Neutrophil (primary cell): ENCODE results near the gene SHH.

Experiments used
- H3K27ac ChIP-seq: fragments of 200-600 bp; sonication (generic); 2 replicates; pipeline ENCODE4 v1.5.1; 2016; ENCODE audit warnings: mild to moderate bottlenecking, moderate library complexity
- H3K27me3 ChIP-seq: fragments of 200-600 bp; sonication (generic); 2 replicates; pipeline ENCODE4 v1.6.0; 2016; ENCODE audit warnings: mild to moderate bottlenecking
- H3K36me3 ChIP-seq: fragments of 200-600 bp; sonication (generic); 2 replicates; pipeline ENCODE4 v1.5.1; 2017
- H3K4me1 ChIP-seq, 2 experiments: fragments of 200-600 bp in 1 of 2; sonication (generic) in 1 of 2; 1 replicate in 1 of 2; 2 replicates in 1 of 2; pipeline versions ENCODE4 v1.5.1 to v1.6.1; 2013 to 2016; ENCODE audit warnings: low read depth in 1 of 2, low read length in 1 of 2, mild to moderate bottlenecking in 1 of 2, moderate library complexity in 1 of 2; ENCODE audit not compliant: control insufficient read depth in 1 of 2, insufficient read depth in 1 of 2
- H3K4me3 ChIP-seq, 2 experiments: fragments of 200-600 bp in 1 of 2; sonication (generic) in 1 of 2; 1 replicate in 1 of 2; 2 replicates in 1 of 2; pipeline ENCODE4 v1.5.1; 2013 to 2016; ENCODE audit warnings: low read depth in 1 of 2, low read length in 1 of 2, mild to moderate bottlenecking in 1 of 2, moderate library complexity in 1 of 2
- H3K9me3 ChIP-seq: fragments of 200-600 bp; sonication (generic); 2 replicates; pipeline ENCODE4 v1.5.1; 2016
- TF ChIP-seq, protein P1 (sequence below): fragments of 200-600 bp; sonication (generic); IDR thresholded peaks from 2 replicates; pipeline ENCODE4 v1.5.1; 2016; ENCODE audit warnings: antibody characterized with exemption

The SHH gene

DNA sequence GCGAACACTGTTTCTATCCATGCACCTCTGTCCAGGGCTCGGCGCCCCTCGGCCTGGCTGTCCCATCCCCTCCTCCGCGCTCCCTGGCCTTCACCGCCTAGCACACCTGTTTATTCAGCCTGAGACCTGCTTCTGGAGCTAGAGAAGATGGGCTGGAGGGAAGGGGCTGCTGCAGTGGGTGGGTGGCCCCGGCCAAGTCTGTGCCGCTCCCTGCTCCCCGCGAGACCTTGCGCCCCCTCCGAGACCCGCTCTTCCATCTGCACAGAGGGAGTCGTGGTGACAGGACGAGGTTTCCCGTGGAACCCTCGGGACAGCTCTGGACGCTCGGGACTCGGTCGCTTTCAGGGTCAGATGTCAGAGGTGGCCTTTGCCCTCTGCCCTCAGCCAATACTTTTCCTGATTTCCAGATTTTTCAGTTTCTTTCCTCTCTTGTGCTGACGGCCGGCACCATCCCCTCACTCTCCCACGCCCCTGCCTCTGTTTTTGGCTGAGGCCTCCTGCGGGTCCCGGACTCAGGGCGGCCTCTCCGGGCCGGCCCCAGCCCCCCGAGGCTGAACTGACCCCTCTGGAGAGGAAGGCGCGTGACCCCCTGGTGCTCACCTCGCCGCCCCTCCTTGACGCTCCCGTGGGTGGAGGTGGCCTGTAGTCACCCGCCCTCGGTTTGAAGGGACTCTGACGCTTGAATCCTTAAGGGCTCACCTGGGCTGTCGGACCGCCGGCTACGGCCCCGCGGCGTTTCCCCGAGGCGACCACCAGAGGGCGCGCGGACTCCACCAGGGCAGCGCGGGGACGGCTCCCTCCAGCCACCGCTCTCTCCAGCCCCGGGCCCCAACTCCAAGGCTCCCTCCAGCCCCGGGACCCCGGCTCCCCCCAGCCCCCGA is 15.6 kb downstream of the SHH start:
- H3K4me3 ChIP-seq: no peak overlapping the region
- H3K27ac ChIP-seq: no peak overlapping the region
- H3K36me3 ChIP-seq: no peaks in the 10 kb centered on the region
- peaks cover 0 to 5% of the 10 kb centered on the region in 2 experiments for H3K4me1 ChIP-seq
- peaks cover 77% of the 10 kb centered on the region for H3K27me3 ChIP-seq
- H3K9me3 ChIP-seq: no peaks in the 10 kb centered on the region
- TF ChIP-seq, protein P1, sequence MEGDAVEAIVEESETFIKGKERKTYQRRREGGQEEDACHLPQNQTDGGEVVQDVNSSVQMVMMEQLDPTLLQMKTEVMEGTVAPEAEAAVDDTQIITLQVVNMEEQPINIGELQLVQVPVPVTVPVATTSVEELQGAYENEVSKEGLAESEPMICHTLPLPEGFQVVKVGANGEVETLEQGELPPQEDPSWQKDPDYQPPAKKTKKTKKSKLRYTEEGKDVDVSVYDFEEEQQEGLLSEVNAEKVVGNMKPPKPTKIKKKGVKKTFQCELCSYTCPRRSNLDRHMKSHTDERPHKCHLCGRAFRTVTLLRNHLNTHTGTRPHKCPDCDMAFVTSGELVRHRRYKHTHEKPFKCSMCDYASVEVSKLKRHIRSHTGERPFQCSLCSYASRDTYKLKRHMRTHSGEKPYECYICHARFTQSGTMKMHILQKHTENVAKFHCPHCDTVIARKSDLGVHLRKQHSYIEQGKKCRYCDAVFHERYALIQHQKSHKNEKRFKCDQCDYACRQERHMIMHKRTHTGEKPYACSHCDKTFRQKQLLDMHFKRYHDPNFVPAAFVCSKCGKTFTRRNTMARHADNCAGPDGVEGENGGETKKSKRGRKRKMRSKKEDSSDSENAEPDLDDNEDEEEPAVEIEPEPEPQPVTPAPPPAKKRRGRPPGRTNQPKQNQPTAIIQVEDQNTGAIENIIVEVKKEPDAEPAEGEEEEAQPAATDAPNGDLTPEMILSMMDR: peak; percentile 79

DNA sequence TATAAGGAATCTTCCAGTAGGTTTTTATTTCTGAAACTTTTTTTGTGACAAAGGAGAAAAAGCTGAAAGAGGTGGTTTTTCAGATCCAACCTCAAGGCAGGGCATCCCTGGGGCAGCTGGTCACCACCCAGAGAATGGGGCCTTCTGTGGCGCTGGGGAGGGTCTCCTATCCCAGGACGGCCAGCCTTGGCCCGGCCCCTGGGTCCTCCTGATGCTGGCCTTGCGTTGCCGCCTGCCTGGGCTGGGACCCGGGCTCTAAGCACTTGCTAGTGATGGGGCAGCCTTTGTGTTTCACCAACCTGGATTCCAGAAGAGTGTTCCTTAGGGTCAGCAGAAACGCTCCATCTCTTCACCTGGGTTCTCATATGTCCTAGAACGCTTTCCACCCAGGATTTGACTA is 16.3 kb downstream of the SHH start:
- no peaks in the 10 kb centered on the region for H3K36me3 ChIP-seq
- H3K9me3 ChIP-seq: no peaks in the 10 kb centered on the region
- TF ChIP-seq, protein P1: no peak
- H3K4me3 ChIP-seq: no peak overlapping the region
- H3K27me3 ChIP-seq: peaks cover 77% of the 10 kb centered on the region
- H3K27ac ChIP-seq: no peak overlapping the region
- peaks cover 0 to 5% of the 10 kb centered on the region in 2 experiments for H3K4me1 ChIP-seq

DNA sequence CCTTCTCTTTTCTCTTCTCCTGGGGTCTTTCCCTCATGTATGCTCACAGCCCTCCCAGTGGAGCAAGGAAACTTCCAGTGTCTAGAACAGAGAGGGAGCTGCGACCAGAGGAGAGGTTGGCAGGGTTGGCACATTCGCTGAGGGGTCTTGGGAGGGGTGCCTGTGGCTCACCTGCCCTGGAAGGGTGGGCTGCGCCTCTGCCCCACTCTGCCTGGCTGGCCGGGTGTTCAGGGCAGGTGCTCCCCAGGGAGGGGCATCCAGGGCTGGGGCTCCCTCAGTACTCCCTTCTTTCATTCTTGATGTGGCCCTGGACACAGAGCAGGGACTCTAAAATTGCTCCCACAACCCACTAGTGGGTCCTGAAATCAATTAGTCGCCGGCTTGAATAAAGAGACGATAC is 16.9 kb downstream of the SHH start:
- Histone ChIP-seq H3K9me3 (no peaks in the 10 kb centered on the region), H3K27ac (no peak overlapping the region), H3K27me3 (peaks cover 77% of the 10 kb centered on the region), H3K4me3 (no peak overlapping the region), H3K4me1 (peaks cover 0 to 5% of the 10 kb centered on the region in 2 experiments), H3K36me3 (no peaks in the 10 kb centered on the region)
- TF ChIP-seq, protein P1: no peak

DNA sequence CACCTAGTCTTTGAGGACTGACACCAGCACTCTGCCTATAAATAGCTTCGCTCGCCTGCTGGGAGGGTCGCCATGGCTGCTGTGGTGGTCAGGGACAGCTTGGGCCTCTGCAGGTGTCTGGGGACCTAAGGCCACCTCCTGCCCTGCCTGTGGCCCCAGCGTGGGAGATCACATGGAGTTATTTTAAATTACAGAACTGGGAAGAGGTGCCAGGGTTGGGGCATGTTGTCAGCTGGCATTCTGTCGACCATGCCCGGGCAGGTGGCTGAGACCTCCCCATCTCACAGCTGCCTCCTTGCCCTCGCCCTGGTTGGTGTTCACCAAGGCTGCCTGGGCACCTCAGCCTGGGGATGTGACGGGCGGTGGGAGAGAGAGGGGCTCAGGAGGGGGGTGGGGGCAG is 18.1 kb downstream of the SHH start:
- Histone ChIP-seq H3K4me3 (no peak overlapping the region), H3K4me1 (peaks cover 0 to 5% of the 10 kb centered on the region in 2 experiments), H3K27me3 (peaks cover 76% of the 10 kb centered on the region), H3K9me3 (no peaks in the 10 kb centered on the region), H3K36me3 (no peaks in the 10 kb centered on the region), H3K27ac (no peak overlapping the region)
- TF ChIP-seq, protein P1: no peak

DNA sequence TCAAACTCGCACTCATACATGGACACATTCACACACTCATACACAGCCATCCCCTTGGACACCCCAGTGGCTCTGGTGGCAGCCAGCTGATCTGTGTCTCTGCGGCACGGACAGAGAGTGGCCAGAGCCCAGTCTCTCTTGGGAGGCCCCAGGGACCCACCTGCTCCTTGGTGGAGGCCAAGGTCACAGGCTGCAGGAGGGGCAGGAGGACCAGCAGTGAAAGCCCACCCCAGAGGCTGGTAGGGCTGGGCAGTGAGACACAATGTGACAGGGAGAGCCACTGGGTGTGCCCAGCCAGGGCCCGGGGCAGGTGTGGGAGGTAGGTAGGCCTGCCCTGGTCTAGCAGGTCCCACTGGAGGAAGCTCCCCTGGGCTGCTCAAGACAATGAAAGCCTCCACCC is 18.5 kb downstream of the SHH start:
- Histone ChIP-seq H3K4me1 (peaks cover 0 to 5% of the 10 kb centered on the region in 2 experiments), H3K27ac (no peak overlapping the region), H3K36me3 (no peaks in the 10 kb centered on the region), H3K4me3 (no peak overlapping the region), H3K9me3 (no peaks in the 10 kb centered on the region), H3K27me3 (peaks cover 76% of the 10 kb centered on the region)
- TF ChIP-seq, protein P1: no peak
